ENCODE measurements around the gene ANP32E.

- TF ChIP-seq ZC3H10 (CRISPR knock-in tag; IDR thresholded peaks at IDR 0.05) (no peak), ZNF8 (CRISPR knock-in tag; IDR thresholded peaks at IDR 0.05) (no peak), GLIS3 (CRISPR knock-in tag; IDR thresholded peaks at IDR 0.05) (no peak), ZFP3 (CRISPR knock-in tag; IDR thresholded peaks at IDR 0.05) (no peak), POU6F1 (CRISPR knock-in tag; IDR thresholded peaks at IDR 0.05; ENCODE audit: borderline replicate concordance, low read depth) (no peak), CREB5 (CRISPR knock-in tag; IDR thresholded peaks at IDR 0.05; ENCODE audit: low read depth) (no peak), ZNF565 (CRISPR knock-in tag; conservative IDR thresholded peaks at IDR 0.05; ENCODE audit: low read depth) (no peak)
- TF ChIP-seq, protein P1, sequence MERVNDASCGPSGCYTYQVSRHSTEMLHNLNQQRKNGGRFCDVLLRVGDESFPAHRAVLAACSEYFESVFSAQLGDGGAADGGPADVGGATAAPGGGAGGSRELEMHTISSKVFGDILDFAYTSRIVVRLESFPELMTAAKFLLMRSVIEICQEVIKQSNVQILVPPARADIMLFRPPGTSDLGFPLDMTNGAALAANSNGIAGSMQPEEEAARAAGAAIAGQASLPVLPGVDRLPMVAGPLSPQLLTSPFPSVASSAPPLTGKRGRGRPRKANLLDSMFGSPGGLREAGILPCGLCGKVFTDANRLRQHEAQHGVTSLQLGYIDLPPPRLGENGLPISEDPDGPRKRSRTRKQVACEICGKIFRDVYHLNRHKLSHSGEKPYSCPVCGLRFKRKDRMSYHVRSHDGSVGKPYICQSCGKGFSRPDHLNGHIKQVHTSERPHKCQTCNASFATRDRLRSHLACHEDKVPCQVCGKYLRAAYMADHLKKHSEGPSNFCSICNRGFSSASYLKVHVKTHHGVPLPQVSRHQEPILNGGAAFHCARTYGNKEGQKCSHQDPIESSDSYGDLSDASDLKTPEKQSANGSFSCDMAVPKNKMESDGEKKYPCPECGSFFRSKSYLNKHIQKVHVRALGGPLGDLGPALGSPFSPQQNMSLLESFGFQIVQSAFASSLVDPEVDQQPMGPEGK (CRISPR knock-in tag; IDR thresholded peaks at IDR 0.05; ENCODE audit: borderline replicate concordance), result no peak
Measured at GRCh38 chr1:150256554-150257341, 20.8 kb upstream of the ANP32E start.

Measured in SK-N-SH treated with all-trans-retinoic acid at 6 μM for 48 hours (cell line).